Activated naive CD8-positive, alpha-beta T cell treated with anti-CD3 and anti-CD28 coated beads, Interleukin-2, amount 10 ng/mL, durations not matched to agents 7 days and 5 days (primary cell): ENCODE measurements around the gene SUN2. TPM values are rescaled to one million over a fixed set of nuclear protein-coding genes. Genes with fewer than 3 reads are reported as not detected.

Source experiments
- ATAC-seq: fragments of 150-1000 bp; cut with Tn5 transposase; one replicate; pipeline ENCODE4 v1.10.0; 2021; ENCODE audit warnings: low read depth, moderate library complexity
- POLR2A ChIA-PET: fragments of 350-600 bp; sonication (Branson Sonifier 250); formaldehyde crosslinking; loops from one replicate; lab custom pipeline; 2021; ENCODE audit warnings: antibody characterized with exemption; lab: Charles Lee
- DNase-seq: peaks from one replicate; pipeline ENCODE4 v3.0.0; 2021
- H3K27ac Mint-ChIP-seq: one replicate; pipeline ENCODE4 v1.8.0; 2022; ENCODE audit warnings: mild to moderate bottlenecking, mixed read lengths
- H3K27me3 Mint-ChIP-seq: one replicate; pipeline ENCODE4 v1.8.0; 2022; ENCODE audit warnings: mild to moderate bottlenecking, moderate library complexity, mixed read lengths
- H3K36me3 Mint-ChIP-seq: one replicate; pipeline ENCODE4 v1.8.0; 2021; ENCODE audit warnings: mild to moderate bottlenecking, mixed read lengths
- H3K4me1 Mint-ChIP-seq: one replicate; pipeline ENCODE4 v1.8.0; 2021; ENCODE audit warnings: mixed read lengths
- H3K4me3 Mint-ChIP-seq: one replicate; pipeline ENCODE4 v1.8.0; 2022; ENCODE audit warnings: mild to moderate bottlenecking, moderate library complexity, mixed read lengths
- H3K9me3 Mint-ChIP-seq: one replicate; pipeline ENCODE4 v1.8.0; 2021; ENCODE audit warnings: mixed read lengths
- total RNA-seq, 2 experiments: library from RNA; stranded (reverse); gene quantifications; one replicate each; pipeline ENCODE4 v1.2.3, GENCODE V29; 2021

The SUN2 gene
- total RNA-seq, 2 experiments from 2014 or later = 607 to 626 TPM

- Mint-ChIP-seq H3K9me3 (no peaks in the 10 kb centered on the region), H3K4me1 (peaks cover 56% of the 10 kb centered on the region), H3K4me3 (no peak overlapping the region), H3K27ac (peak overlapping the region; percentile 4), H3K27me3 (no peaks in the 10 kb centered on the region), H3K36me3 (peaks cover 22% of the 10 kb centered on the region)
- DNase-seq (no peak), ATAC-seq (no peak)
- POLR2A ChIA-PET = no interaction called here
These were observed 43.2 kb downstream of the SUN2 start for GRCh38 chr22:38712486-38713207.

GRCh38 chr22:38710866-38711265 lies 44.9 kb downstream of the SUN2 start:
- Mint-ChIP-seq H3K36me3 (peaks cover 31% of the 10 kb centered on the region), H3K4me3 (no peak overlapping the region), H3K9me3 (no peaks in the 10 kb centered on the region), H3K27me3 (no peaks in the 10 kb centered on the region), H3K27ac (no peak overlapping the region), H3K4me1 (peaks cover 62% of the 10 kb centered on the region)
- DNase-seq = no peak
- POLR2A ChIA-PET = no interaction called here
- no peak for ATAC-seq

- no peak for DNase-seq
- Mint-ChIP-seq H3K4me1 (peaks cover 61% of the 10 kb centered on the region), H3K27ac (no peak overlapping the region), H3K4me3 (no peak overlapping the region), H3K27me3 (no peaks in the 10 kb centered on the region), H3K36me3 (peaks cover 31% of the 10 kb centered on the region), H3K9me3 (no peaks in the 10 kb centered on the region)
- no peak for ATAC-seq
- POLR2A ChIA-PET = interaction anchor here (1.0 kb wide), 1 partner anchor 34 kb away, joined by 4 read pairs; no protein-coding TSS in a partner anchor
These were observed 45.4 kb downstream of the SUN2 start for GRCh38 chr22:38710351-38710750.

GRCh38 chr22:38709306-38709705 lies 46.5 kb downstream of the SUN2 start:
- no peaks in the 10 kb centered on the region for H3K9me3 Mint-ChIP-seq
- no peak overlapping the region for H3K27ac Mint-ChIP-seq
- peaks cover 31% of the 10 kb centered on the region for H3K36me3 Mint-ChIP-seq
- peaks cover 61% of the 10 kb centered on the region for H3K4me1 Mint-ChIP-seq
- DNase-seq (no peak), ATAC-seq (no peak)
- POLR2A ChIA-PET = interaction anchor here (1.0 to 1.2 kb wide), 2 partner anchors 25 to 35 kb away, joined by 4 read pairs; no protein-coding TSS in a partner anchor
- no peak overlapping the region for H3K4me3 Mint-ChIP-seq
- H3K27me3 Mint-ChIP-seq = no peaks in the 10 kb centered on the region

- Mint-ChIP-seq H3K36me3 (peaks cover 30% of the 10 kb centered on the region), H3K9me3 (no peaks in the 10 kb centered on the region), H3K27me3 (no peaks in the 10 kb centered on the region), H3K4me1 (peaks cover 57% of the 10 kb centered on the region), H3K4me3 (peak overlapping the region; percentile 94), H3K27ac (peak overlapping the region; percentile 9)
- POLR2A ChIA-PET = interaction anchor here (0.9 to 3.6 kb wide), 4 partner anchors 24 to 43 kb away, joined by 4 to 26 read pairs (median 14); partner anchors contain the start of gene TOMM22
- ATAC-seq (no peak), DNase-seq (no peak)
These were observed 47.8 kb downstream of the SUN2 start for GRCh38 chr22:38707984-38708383.

- POLR2A ChIA-PET = interaction anchor here (0.9 to 3.6 kb wide), 6 partner anchors 21 to 44 kb away, joined by 3 to 26 read pairs (median 9); partner anchors contain the start of gene TOMM22
- DNase-seq (no peak), ATAC-seq (no peak)
- Mint-ChIP-seq H3K4me3 (peak overlapping the region; percentile 94), H3K36me3 (peaks cover 28% of the 10 kb centered on the region), H3K4me1 (peaks cover 52% of the 10 kb centered on the region), H3K27ac (peak overlapping the region; percentile 86), H3K9me3 (no peaks in the 10 kb centered on the region), H3K27me3 (no peaks in the 10 kb centered on the region)
These were observed 48.5 kb downstream of the SUN2 start for GRCh38 chr22:38707346-38707745.

GRCh38 chr22:38706901-38707195 lies 49.0 kb downstream of the SUN2 start:
- Mint-ChIP-seq H3K9me3 (no peaks in the 10 kb centered on the region), H3K27ac (peak overlapping the region; percentile 86), H3K36me3 (peaks cover 24% of the 10 kb centered on the region), H3K27me3 (no peaks in the 10 kb centered on the region), H3K4me1 (peaks cover 47% of the 10 kb centered on the region), H3K4me3 (peak overlapping the region; percentile 94)
- DNase-seq (no peak), ATAC-seq (no peak)
- POLR2A ChIA-PET = interaction anchor here (1.1 to 3.6 kb wide), 7 partner anchors 10 to 48 kb away, joined by 3 to 26 read pairs (median 13); partner anchors contain the start of gene TOMM22

- DNase-seq (peak; percentile 64), ATAC-seq (no peak)
- POLR2A ChIA-PET = interaction anchor here (0.6 to 3.6 kb wide), 15 partner anchors 8 to 613 kb away, joined by 3 to 26 read pairs (median 4); partner anchors contain the start of genes RPL3 and TOMM22
- Mint-ChIP-seq H3K36me3 (peaks cover 24% of the 10 kb centered on the region), H3K4me3 (peak overlapping the region; percentile 94), H3K27me3 (no peaks in the 10 kb centered on the region), H3K27ac (peak overlapping the region; percentile 86), H3K4me1 (peaks cover 48% of the 10 kb centered on the region), H3K9me3 (no peaks in the 10 kb centered on the region)
These were observed 49.5 kb downstream of the SUN2 start for GRCh38 chr22:38706101-38706900.

GRCh38 chr22:38705235-38706100 lies 50.3 kb downstream of the SUN2 start, which contains the start of gene GTPBP1:
TSS of gene GTPBP1 (plus strand) at chr22:38705944. CDS start at chr22:38705956, 12 bp downstream.
- DNase-seq (peak; percentile 85), ATAC-seq (peak; percentile 83)
- Mint-ChIP-seq H3K27ac (peak within 1 kb of the TSS; percentile 95), H3K36me3 (peaks cover 21% of the 10 kb centered on the region), H3K4me3 (peak within 1 kb of the TSS; percentile 94), H3K9me3 (no peaks in the 10 kb centered on the region), H3K4me1 (peaks cover 43% of the 10 kb centered on the region), H3K27me3 (no peaks in the 10 kb centered on the region)
- POLR2A ChIA-PET = interaction anchor here (0.6 to 3.6 kb wide), 15 partner anchors 8 to 614 kb away, joined by 3 to 26 read pairs (median 3); partner anchors contain the start of genes RPL3 and TOMM22

- POLR2A ChIA-PET = interaction anchor here (0.7 to 3.5 kb wide), 5 partner anchors 13 to 615 kb away, joined by 3 to 14 read pairs (median 3); partner anchors contain the start of genes RPL3 and TOMM22
- Mint-ChIP-seq H3K27ac (peak overlapping the region; percentile 95), H3K9me3 (no peaks in the 10 kb centered on the region), H3K36me3 (peaks cover 19% of the 10 kb centered on the region), H3K4me1 (peaks cover 42% of the 10 kb centered on the region), H3K4me3 (peak overlapping the region; percentile 86), H3K27me3 (no peaks in the 10 kb centered on the region)
- no peak for DNase-seq
- ATAC-seq = no peak
These were observed 51.1 kb downstream of the SUN2 start for GRCh38 chr22:38704654-38705234.

- DNase-seq (peak; percentile 100), ATAC-seq (peak; percentile 19)
- H3K27me3 Mint-ChIP-seq = no peaks in the 10 kb centered on the region
- H3K36me3 Mint-ChIP-seq = peaks cover 15% of the 10 kb centered on the region
- POLR2A ChIA-PET = interaction anchor here (0.6 to 1.9 kb wide), 3 partner anchors 51 to 651 kb away, joined by 3 to 6 read pairs (median 4); no protein-coding TSS in a partner anchor
- H3K27ac Mint-ChIP-seq = peak within 1 kb of the TSS; percentile 98
- no peaks in the 10 kb centered on the region for H3K9me3 Mint-ChIP-seq
- H3K4me3 Mint-ChIP-seq = peak within 1 kb of the TSS; percentile 94
- H3K4me1 Mint-ChIP-seq = peaks cover 50% of the 10 kb centered on the region
These were observed 54.8 kb downstream of the SUN2 start, which contains the start of gene JOSD1 for GRCh38 chr22:38700789-38701628. TSS of gene JOSD1 (minus strand) at chr22:38700943. CDS start at chr22:38699987, 956 bp downstream.
